SK-N-SH treated with all-trans-retinoic acid at 6 μM for 48 hours (cell line): ENCODE results near the gene TMC3.

Experiments
- ATAC-seq: fragments of 200-7000 bp; cut with Tn5 transposase; 3 replicates; pipeline ENCODE4 v1.9.1; 2020; ENCODE audit warnings: mild to moderate bottlenecking, moderate library complexity
- ARNTL ChIP-seq: fragments of 450-650 bp; formaldehyde crosslinking; IDR thresholded peaks from 2 replicates; pipeline ENCODE4 v1.5.0; 2020; ENCODE audit warnings: low read depth, mild to moderate bottlenecking, moderate library complexity, borderline replicate concordance
- CSDC2 ChIP-seq: fragments of 250-450 bp; sonication (Bioruptor Pico); IDR thresholded peaks from 2 replicates; pipeline ENCODE4 v1.5.0; 2020; ENCODE audit warnings: mild to moderate bottlenecking, moderate library complexity
- ESRRG ChIP-seq: fragments of 250-450 bp; sonication (Bioruptor Pico); IDR thresholded peaks from 2 replicates; pipeline ENCODE4 v1.6.1; 2021; ENCODE audit warnings: mild to moderate bottlenecking
- GLIS3 ChIP-seq: fragments of 250-450 bp; sonication (Bioruptor Pico); IDR thresholded peaks from 2 replicates; pipeline ENCODE4 v1.5.0; 2020; ENCODE audit warnings: mild to moderate bottlenecking, moderate library complexity
- OSR1 ChIP-seq: fragments of 250-450 bp; sonication (Bioruptor Pico); IDR thresholded peaks from 2 replicates; pipeline ENCODE4 v1.8.0; 2022; ENCODE audit warnings: moderate library complexity, mild to moderate bottlenecking, inconsistent platforms
- RARB ChIP-seq: fragments of 250-450 bp; sonication (Bioruptor Pico); IDR thresholded peaks from 2 replicates; pipeline ENCODE4 v1.8.0; 2021; ENCODE audit warnings: mild to moderate bottlenecking, moderate library complexity
- SNAI2 ChIP-seq: fragments of 250-450 bp; sonication (Bioruptor Pico); IDR thresholded peaks from 2 replicates; pipeline ENCODE4 v1.5.0; 2020; ENCODE audit warnings: mild to moderate bottlenecking, moderate library complexity
- TOX ChIP-seq: fragments of 250-450 bp; sonication (Bioruptor Pico); IDR thresholded peaks from 2 replicates; pipeline ENCODE4 v1.8.0; 2021; ENCODE audit warnings: mild to moderate bottlenecking, moderate library complexity, borderline replicate concordance
- ZC3H10 ChIP-seq: fragments of 250-450 bp; sonication (Bioruptor Pico); IDR thresholded peaks from 2 replicates; pipeline ENCODE4 v1.5.1; 2021; ENCODE audit warnings: mild to moderate bottlenecking, moderate library complexity
- ZFP30 ChIP-seq: fragments of 450-650 bp; formaldehyde crosslinking; IDR thresholded peaks from 2 replicates; pipeline ENCODE4 v1.5.0; 2022; ENCODE audit warnings: mild to moderate bottlenecking, moderate library complexity
- ZNF565 ChIP-seq: fragments of 450-650 bp; formaldehyde crosslinking; conservative IDR thresholded peaks from 2 replicates; pipeline ENCODE4 v1.5.0; 2020; ENCODE audit warnings: low read depth, mild to moderate bottlenecking, moderate library complexity
- ZNF70 ChIP-seq: fragments of 450-650 bp; formaldehyde crosslinking; IDR thresholded peaks from 2 replicates; pipeline ENCODE4 v1.5.0; 2020; ENCODE audit warnings: mild to moderate bottlenecking, moderate library complexity
- ZNF8 ChIP-seq: fragments of 450-650 bp; formaldehyde crosslinking; IDR thresholded peaks from 2 replicates; pipeline ENCODE4 v1.5.0; 2020; ENCODE audit warnings: mild to moderate bottlenecking, moderate library complexity
- TF ChIP-seq, protein P1 (sequence below): fragments of 250-450 bp; sonication (Bioruptor Pico); IDR thresholded peaks from 2 replicates; pipeline ENCODE4 v1.5.1; 2020; ENCODE audit warnings: low read depth, mild to moderate bottlenecking, moderate library complexity
- TF ChIP-seq, protein P2 (sequence below): fragments of 250-450 bp; sonication (Bioruptor Pico); IDR thresholded peaks from 2 replicates; pipeline ENCODE4 v1.8.0; 2020; ENCODE audit warnings: mild to moderate bottlenecking, moderate library complexity, borderline replicate concordance
- TF ChIP-seq, protein P3 (sequence below): fragments of 250-450 bp; sonication (Bioruptor Pico); IDR thresholded peaks from 2 replicates; pipeline ENCODE4 v1.5.0; 2020; ENCODE audit warnings: mild to moderate bottlenecking, moderate library complexity
- TF ChIP-seq, protein P4 (sequence below): fragments of 250-450 bp; sonication (Bioruptor Pico); IDR thresholded peaks from 2 replicates; pipeline ENCODE4 v1.5.1; 2021; ENCODE audit warnings: mild to moderate bottlenecking, moderate library complexity
- TF ChIP-seq, protein P5 (sequence below): fragments of 250-450 bp; sonication (Bioruptor Pico); IDR thresholded peaks from 2 replicates; pipeline ENCODE4 v1.8.0; 2021; ENCODE audit warnings: low read depth, mild to moderate bottlenecking, moderate library complexity, borderline replicate concordance

TMC3 gene

GRCh38 chr15:81285461-81285860 is 88.6 kb downstream of the TMC3 start:
- no peak for TF ChIP-seq OSR1 (CRISPR knock-in tag)
- TF ChIP-seq GLIS3, result no peak
- TF ChIP-seq, protein P1, sequence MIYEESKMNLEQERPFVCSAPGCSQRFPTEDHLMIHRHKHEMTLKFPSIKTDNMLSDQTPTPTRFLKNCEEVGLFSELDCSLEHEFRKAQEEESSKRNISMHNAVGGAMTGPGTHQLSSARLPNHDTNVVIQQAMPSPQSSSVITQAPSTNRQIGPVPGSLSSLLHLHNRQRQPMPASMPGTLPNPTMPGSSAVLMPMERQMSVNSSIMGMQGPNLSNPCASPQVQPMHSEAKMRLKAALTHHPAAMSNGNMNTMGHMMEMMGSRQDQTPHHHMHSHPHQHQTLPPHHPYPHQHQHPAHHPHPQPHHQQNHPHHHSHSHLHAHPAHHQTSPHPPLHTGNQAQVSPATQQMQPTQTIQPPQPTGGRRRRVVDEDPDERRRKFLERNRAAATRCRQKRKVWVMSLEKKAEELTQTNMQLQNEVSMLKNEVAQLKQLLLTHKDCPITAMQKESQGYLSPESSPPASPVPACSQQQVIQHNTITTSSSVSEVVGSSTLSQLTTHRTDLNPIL (CRISPR knock-in tag), result no peak
- TF ChIP-seq, protein P2, sequence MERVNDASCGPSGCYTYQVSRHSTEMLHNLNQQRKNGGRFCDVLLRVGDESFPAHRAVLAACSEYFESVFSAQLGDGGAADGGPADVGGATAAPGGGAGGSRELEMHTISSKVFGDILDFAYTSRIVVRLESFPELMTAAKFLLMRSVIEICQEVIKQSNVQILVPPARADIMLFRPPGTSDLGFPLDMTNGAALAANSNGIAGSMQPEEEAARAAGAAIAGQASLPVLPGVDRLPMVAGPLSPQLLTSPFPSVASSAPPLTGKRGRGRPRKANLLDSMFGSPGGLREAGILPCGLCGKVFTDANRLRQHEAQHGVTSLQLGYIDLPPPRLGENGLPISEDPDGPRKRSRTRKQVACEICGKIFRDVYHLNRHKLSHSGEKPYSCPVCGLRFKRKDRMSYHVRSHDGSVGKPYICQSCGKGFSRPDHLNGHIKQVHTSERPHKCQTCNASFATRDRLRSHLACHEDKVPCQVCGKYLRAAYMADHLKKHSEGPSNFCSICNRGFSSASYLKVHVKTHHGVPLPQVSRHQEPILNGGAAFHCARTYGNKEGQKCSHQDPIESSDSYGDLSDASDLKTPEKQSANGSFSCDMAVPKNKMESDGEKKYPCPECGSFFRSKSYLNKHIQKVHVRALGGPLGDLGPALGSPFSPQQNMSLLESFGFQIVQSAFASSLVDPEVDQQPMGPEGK, result no peak
- no peak for TF ChIP-seq ZC3H10 (CRISPR knock-in tag)
- TF ChIP-seq, protein P3, sequence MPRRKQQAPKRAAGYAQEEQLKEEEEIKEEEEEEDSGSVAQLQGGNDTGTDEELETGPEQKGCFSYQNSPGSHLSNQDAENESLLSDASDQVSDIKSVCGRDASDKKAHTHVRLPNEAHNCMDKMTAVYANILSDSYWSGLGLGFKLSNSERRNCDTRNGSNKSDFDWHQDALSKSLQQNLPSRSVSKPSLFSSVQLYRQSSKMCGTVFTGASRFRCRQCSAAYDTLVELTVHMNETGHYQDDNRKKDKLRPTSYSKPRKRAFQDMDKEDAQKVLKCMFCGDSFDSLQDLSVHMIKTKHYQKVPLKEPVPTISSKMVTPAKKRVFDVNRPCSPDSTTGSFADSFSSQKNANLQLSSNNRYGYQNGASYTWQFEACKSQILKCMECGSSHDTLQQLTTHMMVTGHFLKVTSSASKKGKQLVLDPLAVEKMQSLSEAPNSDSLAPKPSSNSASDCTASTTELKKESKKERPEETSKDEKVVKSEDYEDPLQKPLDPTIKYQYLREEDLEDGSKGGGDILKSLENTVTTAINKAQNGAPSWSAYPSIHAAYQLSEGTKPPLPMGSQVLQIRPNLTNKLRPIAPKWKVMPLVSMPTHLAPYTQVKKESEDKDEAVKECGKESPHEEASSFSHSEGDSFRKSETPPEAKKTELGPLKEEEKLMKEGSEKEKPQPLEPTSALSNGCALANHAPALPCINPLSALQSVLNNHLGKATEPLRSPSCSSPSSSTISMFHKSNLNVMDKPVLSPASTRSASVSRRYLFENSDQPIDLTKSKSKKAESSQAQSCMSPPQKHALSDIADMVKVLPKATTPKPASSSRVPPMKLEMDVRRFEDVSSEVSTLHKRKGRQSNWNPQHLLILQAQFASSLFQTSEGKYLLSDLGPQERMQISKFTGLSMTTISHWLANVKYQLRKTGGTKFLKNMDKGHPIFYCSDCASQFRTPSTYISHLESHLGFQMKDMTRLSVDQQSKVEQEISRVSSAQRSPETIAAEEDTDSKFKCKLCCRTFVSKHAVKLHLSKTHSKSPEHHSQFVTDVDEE (CRISPR knock-in tag), result no peak
- no peak for TF ChIP-seq ARNTL (CRISPR knock-in tag)
- TF ChIP-seq ZFP30, result no peak
- no peak for TF ChIP-seq TOX (CRISPR knock-in tag)
- no peak for TF ChIP-seq RARB (CRISPR knock-in tag)
- no peak for TF ChIP-seq SNAI2 (CRISPR knock-in tag)
- TF ChIP-seq, protein P4, sequence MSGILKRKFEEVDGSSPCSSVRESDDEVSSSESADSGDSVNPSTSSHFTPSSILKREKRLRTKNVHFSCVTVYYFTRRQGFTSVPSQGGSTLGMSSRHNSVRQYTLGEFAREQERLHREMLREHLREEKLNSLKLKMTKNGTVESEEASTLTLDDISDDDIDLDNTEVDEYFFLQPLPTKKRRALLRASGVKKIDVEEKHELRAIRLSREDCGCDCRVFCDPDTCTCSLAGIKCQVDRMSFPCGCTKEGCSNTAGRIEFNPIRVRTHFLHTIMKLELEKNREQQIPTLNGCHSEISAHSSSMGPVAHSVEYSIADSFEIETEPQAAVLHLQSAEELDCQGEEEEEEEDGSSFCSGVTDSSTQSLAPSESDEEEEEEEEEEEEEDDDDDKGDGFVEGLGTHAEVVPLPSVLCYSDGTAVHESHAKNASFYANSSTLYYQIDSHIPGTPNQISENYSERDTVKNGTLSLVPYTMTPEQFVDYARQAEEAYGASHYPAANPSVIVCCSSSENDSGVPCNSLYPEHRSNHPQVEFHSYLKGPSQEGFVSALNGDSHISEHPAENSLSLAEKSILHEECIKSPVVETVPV (CRISPR knock-in tag), result no peak
- TF ChIP-seq, protein P5, sequence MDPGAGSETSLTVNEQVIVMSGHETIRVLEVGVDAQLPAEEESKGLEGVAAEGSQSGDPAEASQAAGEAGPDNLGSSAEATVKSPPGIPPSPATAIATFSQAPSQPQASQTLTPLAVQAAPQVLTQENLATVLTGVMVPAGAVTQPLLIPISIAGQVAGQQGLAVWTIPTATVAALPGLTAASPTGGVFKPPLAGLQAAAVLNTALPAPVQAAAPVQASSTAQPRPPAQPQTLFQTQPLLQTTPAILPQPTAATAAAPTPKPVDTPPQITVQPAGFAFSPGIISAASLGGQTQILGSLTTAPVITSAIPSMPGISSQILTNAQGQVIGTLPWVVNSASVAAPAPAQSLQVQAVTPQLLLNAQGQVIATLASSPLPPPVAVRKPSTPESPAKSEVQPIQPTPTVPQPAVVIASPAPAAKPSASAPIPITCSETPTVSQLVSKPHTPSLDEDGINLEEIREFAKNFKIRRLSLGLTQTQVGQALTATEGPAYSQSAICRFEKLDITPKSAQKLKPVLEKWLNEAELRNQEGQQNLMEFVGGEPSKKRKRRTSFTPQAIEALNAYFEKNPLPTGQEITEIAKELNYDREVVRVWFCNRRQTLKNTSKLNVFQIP (CRISPR knock-in tag), result no peak
- TF ChIP-seq ZNF565, result no peak
- no peak for ATAC-seq

- no peak for TF ChIP-seq ESRRG (CRISPR knock-in tag)
- no peak for TF ChIP-seq ARNTL (CRISPR knock-in tag)
- TF ChIP-seq GLIS3, result no peak
- no peak for ATAC-seq
These were observed 89.6 kb downstream of the TMC3 start for GRCh38 chr15:81284256-81285031.

DNA sequence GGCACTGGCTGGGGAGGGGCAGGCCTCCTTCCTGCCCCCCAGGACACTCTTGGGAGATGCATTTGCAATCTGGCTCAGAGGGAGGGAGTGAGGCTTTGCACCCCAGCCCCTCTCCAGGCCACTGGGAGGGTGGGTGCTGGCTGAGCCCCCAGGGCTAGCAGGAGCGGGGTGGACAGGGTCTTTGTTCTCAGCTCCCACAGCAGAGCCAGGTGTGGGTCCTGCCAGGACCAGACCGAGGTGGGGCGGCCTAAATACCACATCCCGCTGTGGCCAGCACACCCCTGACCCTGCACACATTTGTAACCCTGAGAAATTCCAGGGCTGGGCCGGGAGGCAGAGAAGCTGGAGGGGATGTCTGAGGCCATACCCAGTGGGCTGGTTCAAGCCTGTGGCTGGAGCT is 91.1 kb downstream of the TMC3 start:
- TF ChIP-seq ZNF8 (CRISPR knock-in tag) (no peak), ARNTL (CRISPR knock-in tag) (no peak), ZNF70 (no peak), CSDC2 (CRISPR knock-in tag) (no peak), ZNF565 (no peak), RARB (CRISPR knock-in tag) (no peak), OSR1 (CRISPR knock-in tag) (no peak), ZFP30 (no peak)
- TF ChIP-seq, protein P2, result no peak
- TF ChIP-seq, protein P4 (CRISPR knock-in tag), result no peak
- TF ChIP-seq, all 23 proteins: peak for 0

More for the DNA sequence above, 91.1 kb downstream of the TMC3 start:
- ATAC-seq, result no peak
